ENCODE results near the gene GREM2.

Gene GREM2

DNA sequence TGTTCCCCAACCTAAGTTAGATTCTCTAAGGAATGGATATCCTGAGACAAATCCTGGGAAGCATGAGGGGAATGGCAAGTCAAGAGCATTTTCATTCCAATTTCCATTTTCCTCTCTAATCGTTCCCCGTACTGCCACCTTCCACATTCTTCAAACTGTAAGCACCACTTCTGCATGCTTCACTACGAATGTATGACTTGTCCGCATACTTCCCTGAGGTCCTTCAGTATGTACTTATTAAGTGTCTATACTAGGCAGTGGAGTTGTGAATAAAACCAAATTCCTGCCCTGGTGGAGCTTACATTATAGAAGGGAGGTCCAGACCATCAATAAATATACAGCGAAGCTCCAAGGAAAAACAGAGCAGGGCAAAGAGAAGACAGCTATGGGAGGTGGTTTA, 154.8 kb downstream of the GREM2 start:
- DNase-seq (ENCODE audit: low read depth, low spot score), result no peak

DNA sequence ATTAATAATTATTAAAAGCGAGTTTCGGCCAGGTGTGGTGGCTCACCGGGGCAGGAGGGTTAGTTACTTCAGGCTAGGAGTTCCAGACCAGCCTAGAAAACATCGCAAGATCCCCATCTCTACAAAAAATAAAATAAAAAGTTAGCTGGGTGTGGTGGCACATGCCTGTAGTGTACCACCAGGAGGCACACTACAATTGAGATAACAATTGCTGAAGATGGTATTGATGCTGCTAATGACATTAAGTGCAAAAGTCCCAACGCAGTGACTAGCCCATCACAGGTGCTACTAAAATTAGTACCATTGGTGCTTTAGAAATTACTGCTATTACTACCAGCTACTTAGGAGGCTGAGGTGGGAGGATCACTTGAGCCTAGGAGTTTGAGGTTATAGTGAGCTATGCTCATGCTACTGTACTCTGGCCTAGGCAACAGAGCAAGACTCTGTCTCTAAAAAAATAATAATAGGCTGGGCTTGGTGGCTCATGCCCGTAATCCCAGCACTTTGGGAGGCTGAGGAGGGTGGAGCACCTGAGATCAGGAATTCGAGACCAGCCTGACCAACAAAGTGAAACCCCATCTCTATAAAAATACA, 156.6 kb downstream of the GREM2 start:
- DNase-seq (ENCODE audit: low read depth, low spot score), result no peak

DNA sequence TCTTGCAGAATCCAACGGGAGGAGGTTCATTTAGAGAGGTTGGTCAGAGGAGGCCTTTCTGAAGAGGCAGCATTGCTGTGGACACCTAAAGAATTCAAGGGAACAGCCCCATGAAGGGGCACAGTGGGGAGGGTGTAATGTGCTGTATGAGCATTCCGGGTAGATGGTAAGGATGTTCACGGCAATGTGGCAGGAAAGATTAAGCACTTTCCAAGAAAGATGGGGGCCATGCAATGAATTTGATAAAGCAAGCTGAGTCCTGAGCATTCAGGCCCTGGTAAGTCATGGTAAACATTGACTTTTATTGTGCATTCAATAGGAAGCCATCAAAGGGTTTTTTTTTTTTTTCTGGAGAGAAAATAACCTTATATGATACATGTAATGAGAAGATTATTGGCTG, 166.6 kb downstream of the GREM2 start:
- no peak for DNase-seq (ENCODE audit: low read depth, low spot score)

DNA sequence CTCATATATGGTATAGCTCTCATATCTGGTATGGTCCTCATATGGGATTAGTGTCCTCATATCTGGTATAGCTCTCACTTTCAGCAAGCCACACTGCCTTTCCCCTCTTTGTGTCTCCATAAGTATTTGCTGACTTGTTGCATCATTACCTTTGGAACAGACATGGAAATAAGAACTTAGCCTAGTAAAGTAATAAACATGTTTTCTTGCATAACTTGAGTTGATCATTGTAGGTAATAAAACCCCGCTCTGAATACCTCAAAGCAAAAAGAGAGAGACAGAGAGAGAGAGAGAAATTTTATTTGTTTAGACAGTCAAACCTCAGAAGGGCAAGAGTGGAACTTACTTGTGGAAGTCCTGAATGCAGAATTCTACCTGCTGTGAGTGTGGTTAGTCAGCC, 170.3 kb downstream of the GREM2 start:
- DNase-seq (ENCODE audit: low read depth, low spot score), result no peak
